HepG2 (cell line): ENCODE results near the gene GPR15LG. TPM values are rescaled to one million over a fixed set of nuclear protein-coding genes. Genes with fewer than 3 reads are reported as not detected.
A peak's percentile ranks its signal among the peaks of the same experiment; 100 is the strongest.
"Not testable (repeated sequence)": the region's sequence is repeated elsewhere in the genome, so short reads cannot be mapped to it uniquely, and the experiment has no call there.

Source experiments
- ATAC-seq: fragments of 200-7000 bp; cut with Tn5 transposase; 3 replicates; pipeline ENCODE4 v1.9.1; 2020; ENCODE audit warnings: mild to moderate bottlenecking, moderate library complexity
- BruUV-seq: library from RNA; stranded (reverse); fragments of 400-500 nt; replicated peaks from 2 replicates; lab custom pipeline; 2021; lab: Mats Ljungman, UMichigan
- CTCF ChIA-PET: fragments of 300-600 bp; formaldehyde crosslinking; extraction: SDS; loops from one replicate; lab custom pipeline; 2021; ENCODE audit warnings: low total read pairs, inconsistent platforms, low intra/inter-chr PET ratio; lab: Yijun Ruan, JAX
- POLR2A ChIA-PET: fragments of 350-600 bp; sonication (Branson Sonifier 250); formaldehyde crosslinking; loops from one replicate; lab custom pipeline; 2020; ENCODE audit warnings: antibody characterized with exemption, inconsistent platforms; lab: Yijun Ruan, JAX
- DNase-seq: peaks from one replicate; pipeline ENCODE4 v3.0.0-alpha.2; 2015; ENCODE audit warnings: low spot score
- FAIRE-seq: peaks from 3 replicates; lab custom pipeline; 2011; peaks lifted over from hg19 to GRCh38; lab: Jason Lieb, UNC
- H2AFZ ChIP-seq: one replicate; pipeline ENCODE4 v1.6.1; 2011; ENCODE audit warnings: low read length, inconsistent platforms
- H3K27ac ChIP-seq: fragments of 300-600 bp; 3 replicates; pipeline ENCODE4 v1.8.0; 2011; ENCODE audit warnings: mixed run types, mild to moderate bottlenecking, mixed read lengths, low read length, inconsistent platforms; ENCODE audit not compliant: insufficient read depth; ENCODE audit errors: extremely low read length
- H3K27me3 ChIP-seq, 2 experiments: fragments of 200-600 bp in 1 of 2; 2 replicates in 1 of 2; 3 replicates in 1 of 2; pipeline versions ENCODE4 v1.6.0 to v1.8.0; 2011; ENCODE audit warnings: low read length in 2 of 2, mild to moderate bottlenecking in 2 of 2, moderate library complexity in 2 of 2, inconsistent platforms in 1 of 2; ENCODE audit not compliant: insufficient read depth in 2 of 2, control insufficient read depth in 1 of 2
- H3K36me3 ChIP-seq, 2 experiments: fragments of 200-600 bp in 1 of 2; replicated peaks in 1 of 2; 2 replicates in 1 of 2; 3 replicates in 1 of 2; pipeline versions ENCODE4 v1.5.1 to v1.8.0; 2011; ENCODE audit warnings: low read length in 2 of 2, inconsistent platforms in 1 of 2; ENCODE audit not compliant: insufficient read depth in 2 of 2, control insufficient read depth in 1 of 2
- H3K4me1 ChIP-seq: 2 replicates; pipeline ENCODE4 v1.5.1; 2012; ENCODE audit warnings: low read length, inconsistent platforms; ENCODE audit not compliant: insufficient read depth
- H3K4me2 ChIP-seq: 2 replicates; pipeline ENCODE4 v1.6.0; 2011; ENCODE audit warnings: low read depth, low read length, inconsistent platforms
- H3K4me3 ChIP-seq, 3 experiments: fragments of 200-600 bp in 1 of 3; sonication (generic), shearing (Covaris generic) in 1 of 3; replicated peaks in 1 of 3; 2 replicates each; pipeline ENCODE4 v1.5.1; 2011 to 2016; ENCODE audit warnings: low read length in 3 of 3, inconsistent platforms in 2 of 3, low read depth in 2 of 3, mild to moderate bottlenecking in 2 of 3, control low read depth in 1 of 3, mixed read lengths in 1 of 3; ENCODE audit not compliant: insufficient read depth in 1 of 3
- H3K79me2 ChIP-seq: one replicate; pipeline ENCODE4 v1.6.1; 2011; ENCODE audit warnings: low read length, inconsistent platforms; ENCODE audit not compliant: insufficient read depth
- H3K9ac ChIP-seq: 2 replicates; pipeline ENCODE4 v1.6.0; 2011; ENCODE audit warnings: mild to moderate bottlenecking, low read depth, low read length, inconsistent platforms; ENCODE audit not compliant: insufficient read depth
- H3K9me3 ChIP-seq: 2 replicates; pipeline ENCODE4 v1.5.1; 2012; ENCODE audit warnings: mild to moderate bottlenecking, low read length
- H4K20me1 ChIP-seq: 2 replicates; pipeline ENCODE4 v1.6.0; 2011; ENCODE audit warnings: inconsistent platforms, mild to moderate bottlenecking, low read length, moderate library complexity; ENCODE audit not compliant: insufficient read depth
- HOXA7 ChIP-seq: sonication (generic); formaldehyde crosslinking; IDR thresholded peaks from 2 replicates; pipeline ENCODE4 v1.8.1; 2022; ENCODE audit warnings: mild to moderate bottlenecking, missing genetic modification reagents, moderate library complexity
- ISL2 ChIP-seq: sonication (generic); formaldehyde crosslinking; IDR thresholded peaks from 2 replicates; pipeline ENCODE4 v1.5.0; 2020; ENCODE audit warnings: missing genetic modification reagents
- SMC3 ChIP-seq: IDR thresholded peaks from 2 replicates; pipeline ENCODE4 v1.6.1; 2011; ENCODE audit warnings: low read length, improper control_type of control experiment
- STAG1 ChIP-seq: sonication (generic); formaldehyde crosslinking; IDR thresholded peaks from 2 replicates; pipeline ENCODE4 v1.4.0; 2020; ENCODE audit warnings: missing genetic modification reagents
- ZSCAN22 ChIP-seq: sonication (generic); formaldehyde crosslinking; IDR thresholded peaks from 2 replicates; pipeline ENCODE4 v1.4.0; 2020; ENCODE audit warnings: mild to moderate bottlenecking, missing genetic modification reagents
- WGBS: methylation state at CpG from one replicate; pipeline ENCODE4 v1.1.6; 2017; ENCODE audit warnings: low lambda C conversion rate; 5-methylcytosine and 5-hydroxymethylcytosine counted together
- in situ Hi-C: cut with HindIII; loops from 2 replicates; pipeline ENCODE4 v1.10.0; 2017; ENCODE audit warnings: low pct_unique_long_range_greater_than_20kb; ENCODE audit not compliant: extremely low pct_ligation_motif_present
- intact Hi-C: fragments of 100-400 bp; cut with micrococcal nuclease; formaldehyde crosslinking; loops from one replicate; pipeline ENCODE4 v1.10.0; 2022; ENCODE audit not compliant: unreplicated experiment
- polyA plus RNA-seq, 8 experiments: library from polyadenylated mRNA; depleted of rRNA in 3 of 8; stranded (reverse) in 7 of 8; unstranded in 1 of 8; fragments of >200 nt; fragmentation: Illumina TruSeq in 4 of 8; extraction: Trizol in 4 of 8; gene quantifications; 2 replicates each; pipeline versions ENCODE4 v1.2.1 to v1.2.3, GENCODE V29; 2011 to 2016; ENCODE audit warnings: low read depth in 4 of 8, missing spikeins in 1 of 8, mixed read lengths in 1 of 8; ENCODE audit not compliant: insufficient read depth in 1 of 8
- total RNA-seq, 5 experiments: library from RNA; depleted of rRNA; stranded (reverse); fragments of >200 nt; fragmentation: Illumina TruSeq; extraction: Trizol; gene quantifications; 2 replicates each; pipeline ENCODE4 v1.2.3, GENCODE V29; 2016; ENCODE audit warnings: low read depth in 1 of 5
- TF ChIP-seq, protein P1 (sequence below): sonication (generic); formaldehyde crosslinking; IDR thresholded peaks from 2 replicates; pipeline ENCODE4 v1.5.0; 2020; ENCODE audit warnings: mild to moderate bottlenecking, missing genetic modification reagents, moderate library complexity
- TF ChIP-seq, protein P2 (sequence below): sonication (generic); formaldehyde crosslinking; IDR thresholded peaks from 2 replicates; pipeline ENCODE4 v1.5.1; 2020; ENCODE audit warnings: missing genetic modification reagents, mild to moderate bottlenecking, borderline replicate concordance

GPR15LG gene
- total and polyA plus RNA-seq, 2 of the 13 experiments (the other 11 are each of a cell fraction or from before 2014, with no cell fraction given): not detected

DNA sequence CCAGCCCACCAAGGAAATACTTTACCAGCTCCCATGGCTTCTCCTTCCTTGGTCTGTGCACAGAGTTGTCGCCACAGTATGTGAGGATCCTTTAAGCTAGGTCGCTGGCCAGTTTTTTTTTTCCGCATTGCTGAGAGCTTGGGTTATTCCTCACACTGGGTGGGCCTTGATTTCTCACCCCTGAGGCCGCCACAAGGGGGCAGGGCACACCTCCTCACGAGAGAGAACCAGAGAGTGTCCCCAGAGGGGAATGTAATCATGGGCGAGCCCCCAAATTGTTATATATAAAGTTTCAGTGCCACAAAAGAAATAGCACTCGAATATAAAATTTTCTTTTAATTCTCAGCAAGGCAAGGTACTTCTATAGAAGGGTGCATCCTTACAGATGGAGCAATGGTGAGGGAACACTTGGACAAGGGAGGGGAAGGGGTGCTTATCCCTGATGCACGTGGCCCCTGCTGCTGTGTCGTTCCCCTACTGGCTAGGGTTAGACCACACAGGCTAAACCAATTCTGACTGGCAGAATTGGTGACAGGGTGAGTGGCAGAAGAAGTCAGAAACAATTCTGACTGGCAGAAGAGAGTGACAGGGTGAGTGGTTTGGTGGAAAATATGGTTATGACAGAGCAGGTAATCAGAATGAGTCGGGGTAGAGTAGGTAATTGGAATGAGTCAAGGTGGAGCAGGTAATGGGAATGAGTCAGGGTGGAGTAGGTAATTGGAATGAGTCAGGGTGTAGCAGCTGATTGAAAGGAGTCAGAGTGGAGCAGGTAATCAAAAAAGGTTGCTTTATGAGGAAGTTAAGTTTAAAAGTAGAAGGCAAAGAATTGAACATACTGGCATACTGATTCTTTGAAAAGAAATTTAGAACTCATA, 47.5 kb upstream of the GPR15LG start:
- H3K4me3 ChIP-seq, H3K36me3 ChIP-seq, POLR2A ChIA-PET, H2AFZ ChIP-seq, H4K20me1 ChIP-seq, H3K9ac ChIP-seq, H3K27me3 ChIP-seq, H3K27ac ChIP-seq, BruUV-seq, H3K4me1 ChIP-seq, in situ Hi-C loops, H3K4me2 ChIP-seq, H3K9me3 ChIP-seq, H3K79me2 ChIP-seq: not testable (repeated sequence)
- DNase-seq: peak; percentile 7
- CTCF ChIA-PET: interaction anchor here (2.2 kb wide), 1 partner anchor 79 kb away, joined by 22 read pairs; no protein-coding TSS in a partner anchor
- ATAC-seq: peak; percentile 68
- FAIRE-seq: peak; percentile 43
- 5% methylated on average over 10 of the region's 10 CpGs for WGBS
- intact Hi-C loops: loop anchor here (1.0 kb wide), 1 partner anchor 79 kb away; no protein-coding TSS in a partner anchor
- TF ChIP-seq SMC3 (peak; percentile 63), STAG1 (CRISPR knock-in tag) (peak; percentile 62)
- TF ChIP-seq, protein P1, sequence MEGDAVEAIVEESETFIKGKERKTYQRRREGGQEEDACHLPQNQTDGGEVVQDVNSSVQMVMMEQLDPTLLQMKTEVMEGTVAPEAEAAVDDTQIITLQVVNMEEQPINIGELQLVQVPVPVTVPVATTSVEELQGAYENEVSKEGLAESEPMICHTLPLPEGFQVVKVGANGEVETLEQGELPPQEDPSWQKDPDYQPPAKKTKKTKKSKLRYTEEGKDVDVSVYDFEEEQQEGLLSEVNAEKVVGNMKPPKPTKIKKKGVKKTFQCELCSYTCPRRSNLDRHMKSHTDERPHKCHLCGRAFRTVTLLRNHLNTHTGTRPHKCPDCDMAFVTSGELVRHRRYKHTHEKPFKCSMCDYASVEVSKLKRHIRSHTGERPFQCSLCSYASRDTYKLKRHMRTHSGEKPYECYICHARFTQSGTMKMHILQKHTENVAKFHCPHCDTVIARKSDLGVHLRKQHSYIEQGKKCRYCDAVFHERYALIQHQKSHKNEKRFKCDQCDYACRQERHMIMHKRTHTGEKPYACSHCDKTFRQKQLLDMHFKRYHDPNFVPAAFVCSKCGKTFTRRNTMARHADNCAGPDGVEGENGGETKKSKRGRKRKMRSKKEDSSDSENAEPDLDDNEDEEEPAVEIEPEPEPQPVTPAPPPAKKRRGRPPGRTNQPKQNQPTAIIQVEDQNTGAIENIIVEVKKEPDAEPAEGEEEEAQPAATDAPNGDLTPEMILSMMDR: peak; percentile 62
- TF ChIP-seq, all 625 proteins: peak for 3; not testable (repeated sequence) for 622

DNA sequence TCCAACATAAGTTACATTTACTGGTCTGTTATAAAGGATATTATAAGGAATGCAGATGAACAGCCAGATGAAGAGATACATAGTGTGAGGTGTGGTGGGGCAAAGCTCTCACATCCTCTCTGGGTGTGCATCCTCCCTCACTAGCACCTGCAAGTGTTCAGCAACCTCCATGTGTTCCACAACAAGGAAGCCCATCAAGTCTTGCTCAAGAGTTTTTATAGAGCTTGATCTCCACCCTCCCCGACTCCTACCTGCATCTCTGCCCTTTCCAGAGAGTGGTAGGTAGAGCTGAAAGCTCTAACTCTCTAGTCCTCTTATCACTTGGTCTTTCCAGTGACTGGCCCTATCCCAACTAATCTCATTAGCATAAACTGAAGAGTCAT, 46.8 kb upstream of the GPR15LG start:
- no peaks in the 10 kb centered on the region for H4K20me1 ChIP-seq
- ChIA-PET CTCF (interaction anchor here (2.2 kb wide), 1 partner anchor 78 kb away, joined by 22 read pairs; no protein-coding TSS in a partner anchor), POLR2A (no interaction called here)
- H3K9ac ChIP-seq: no peak overlapping the region
- intact Hi-C loops (loop anchor here (1.0 kb wide), 1 partner anchor 79 kb away; no protein-coding TSS in a partner anchor), in situ Hi-C loops (no loop called here)
- FAIRE-seq (no peak), DNase-seq (no peak), ATAC-seq (no peak)
- no TSS peak for BruUV-seq
- H3K4me1 ChIP-seq: no peaks in the 10 kb centered on the region
- TF ChIP-seq, protein P2, sequence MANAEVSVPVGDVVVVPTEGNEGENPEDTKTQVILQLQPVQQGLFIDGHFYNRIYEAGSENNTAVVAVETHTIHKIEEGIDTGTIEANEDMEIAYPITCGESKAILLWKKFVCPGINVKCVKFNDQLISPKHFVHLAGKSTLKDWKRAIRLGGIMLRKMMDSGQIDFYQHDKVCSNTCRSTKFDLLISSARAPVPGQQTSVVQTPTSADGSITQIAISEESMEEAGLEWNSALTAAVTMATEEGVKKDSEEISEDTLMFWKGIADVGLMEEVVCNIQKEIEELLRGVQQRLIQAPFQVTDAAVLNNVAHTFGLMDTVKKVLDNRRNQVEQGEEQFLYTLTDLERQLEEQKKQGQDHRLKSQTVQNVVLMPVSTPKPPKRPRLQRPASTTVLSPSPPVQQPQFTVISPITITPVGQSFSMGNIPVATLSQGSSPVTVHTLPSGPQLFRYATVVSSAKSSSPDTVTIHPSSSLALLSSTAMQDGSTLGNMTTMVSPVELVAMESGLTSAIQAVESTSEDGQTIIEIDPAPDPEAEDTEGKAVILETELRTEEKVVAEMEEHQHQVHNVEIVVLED: no peak
- TF ChIP-seq ZSCAN22 (CRISPR knock-in tag) (no peak), ISL2 (CRISPR knock-in tag) (no peak), HOXA7 (CRISPR knock-in tag) (no peak)
- H3K9me3 ChIP-seq: no peaks in the 10 kb centered on the region
- no peak overlapping the region for H3K4me3 ChIP-seq
- no peaks in the 10 kb centered on the region for H3K79me2 ChIP-seq
- no peaks in the 10 kb centered on the region for H3K36me3 ChIP-seq
- WGBS: 0% methylated on average over 1 of the region's 1 CpG
- H3K27me3 ChIP-seq: peaks cover 0 to 5% of the 10 kb centered on the region in 2 experiments; a peak in 1 of 5 replicates
- no peak overlapping the region for H2AFZ ChIP-seq
- H3K27ac ChIP-seq: no peak overlapping the region
- no peak overlapping the region for H3K4me2 ChIP-seq
